Measurements from ENCODE around the gene ZNF813. TPM values are rescaled to one million over a fixed set of nuclear protein-coding genes. Genes with fewer than 3 reads are reported as not detected.
"Not testable (repeated sequence)": the region's sequence is repeated elsewhere in the genome, so short reads cannot be mapped to it uniquely, and the experiment has no call there.

ZNF813 gene
- total and polyA plus RNA-seq, 4 experiments from 2014 or later = 0.86 to 10.1 (median 7.6) TPM

GRCh38 chr19:53511933-53512374, 44.4 kb downstream of the ZNF813 start:
- H3K4me3 Mint-ChIP-seq = no peak overlapping the region
- H3K4me1 Mint-ChIP-seq = peaks cover 0 to 2% (median 1%) of the 10 kb centered on the region in 4 donors
- DNase-seq = peak in 4 of 5 donors; percentile 32 to 46 (median 42)
- no peaks in the 10 kb centered on the region for H3K4me1 ChIP-seq (ENCODE audit: insufficient read depth, low read length)
- peaks cover 0 to 18% (median 1%) of the 10 kb centered on the region in 8 donors for H3K9me3 Mint-ChIP-seq
- H3K36me3 Mint-ChIP-seq = no peaks in the 10 kb centered on the region
- H3K27ac Mint-ChIP-seq = no peak overlapping the region
- no peaks in the 10 kb centered on the region for H3K36me3 ChIP-seq (ENCODE audit: insufficient read depth, low read length)
- ChIA-PET POLR2A (ENCODE audit: partially characterized antibody) (no interaction called here), CTCF (ENCODE audit: partially characterized antibody) (interaction anchor here (0.5 to 0.9 kb wide), 2 partner anchors 9 to 87 kb away, joined by 3 to 8 read pairs; no protein-coding TSS in a partner anchor)
- no peak overlapping the region for H3K4me3 ChIP-seq (ENCODE audit: low read length in 2 of 2)
- no peak overlapping the region for H3K27ac ChIP-seq (ENCODE audit: low read depth, low read length)
- intact Hi-C loops (cut with micrococcal nuclease) = no loop called here
- H3K27me3 ChIP-seq (ENCODE audit: insufficient read depth, low read length) = no peaks in the 10 kb centered on the region
- H3K9me3 ChIP-seq (ENCODE audit: control insufficient read depth in 1 of 2, low read length in 2 of 2) = no peaks in the 10 kb centered on the region
- no peaks in the 10 kb centered on the region for H3K27me3 Mint-ChIP-seq

DNA sequence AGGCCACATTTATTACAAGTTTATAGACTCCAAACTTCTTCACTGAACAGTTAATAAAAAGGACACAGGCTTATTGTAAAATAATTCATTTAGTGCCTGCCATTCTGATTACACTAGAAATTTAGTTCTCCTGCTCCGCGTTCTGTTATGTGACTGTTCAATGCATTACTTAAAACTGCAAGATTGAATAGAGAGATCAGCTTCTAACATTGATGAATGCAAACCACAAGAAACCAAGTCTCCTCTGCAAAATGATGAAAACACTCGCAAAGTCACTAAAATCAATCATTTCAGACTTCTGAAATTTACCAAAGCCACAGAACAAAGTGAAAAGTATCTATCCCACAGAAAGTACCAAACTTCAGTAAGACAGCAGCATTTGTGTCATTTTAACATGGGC, 47.5 kb downstream of the ZNF813 start:
- H3K36me3 Mint-ChIP-seq; DNase-seq; H3K4me1 ChIP-seq (ENCODE audit: insufficient read depth, low read length); POLR2A ChIA-PET (ENCODE audit: partially characterized antibody); H3K36me3 ChIP-seq (ENCODE audit: insufficient read depth, low read length); H3K4me1 Mint-ChIP-seq; H3K27me3 Mint-ChIP-seq; H3K4me3 Mint-ChIP-seq; H3K27me3 ChIP-seq (ENCODE audit: insufficient read depth, low read length); intact Hi-C loops (cut with micrococcal nuclease); CTCF ChIA-PET (ENCODE audit: partially characterized antibody); H3K9me3 ChIP-seq (ENCODE audit: control insufficient read depth in 1 of 2, low read length in 2 of 2); H3K27ac ChIP-seq (ENCODE audit: low read depth, low read length); H3K27ac Mint-ChIP-seq; H3K4me3 ChIP-seq (ENCODE audit: low read length in 2 of 2): not testable (repeated sequence)
- H3K9me3 Mint-ChIP-seq = peaks cover 2 to 25% (median 12%) of the 10 kb centered on the region in 8 donors

DNA sequence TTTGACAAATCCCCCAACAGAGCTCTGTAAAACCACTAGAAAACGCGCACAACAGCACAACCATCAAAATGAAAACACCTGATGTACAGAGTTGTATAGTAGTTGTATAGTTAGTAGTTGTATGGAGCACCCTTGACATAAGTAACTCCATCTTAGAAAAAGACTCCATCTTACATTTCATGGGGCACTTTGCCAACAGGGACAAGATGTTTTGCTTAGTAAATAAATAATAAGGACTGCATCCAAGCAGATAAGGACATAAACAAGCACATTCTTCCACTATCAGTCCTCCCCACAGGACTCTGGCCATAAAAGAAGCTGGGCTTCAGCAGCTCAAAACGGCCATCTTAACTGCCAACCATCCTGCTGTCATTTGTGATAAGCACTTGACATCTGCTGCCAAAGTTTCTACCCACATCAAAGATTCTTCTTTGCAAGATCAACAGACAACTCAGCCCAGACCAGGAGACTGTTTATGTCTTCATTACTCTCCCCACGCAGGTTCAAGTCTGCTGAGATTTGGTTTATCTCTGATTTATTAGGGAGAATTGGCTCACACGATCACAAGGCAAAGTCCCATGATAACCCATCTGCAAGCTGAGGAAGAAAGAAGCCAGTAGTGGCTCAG, 49.7 kb downstream of the ZNF813 start:
- peaks cover 0 to 14% of the 10 kb centered on the region in 2 donors for H3K36me3 Mint-ChIP-seq
- H3K27me3 ChIP-seq (ENCODE audit: insufficient read depth, low read length) = no peaks in the 10 kb centered on the region
- peaks cover 15 to 18% (median 16%) of the 10 kb centered on the region in 4 donors for H3K4me1 Mint-ChIP-seq
- POLR2A ChIA-PET (ENCODE audit: partially characterized antibody) = interaction anchor here (0.6 kb wide), 1 partner anchor 38 kb away, joined by 3 read pairs; no protein-coding TSS in a partner anchor
- CTCF ChIA-PET (ENCODE audit: partially characterized antibody) = no interaction called here
- H3K27ac ChIP-seq (ENCODE audit: low read depth, low read length) = no peak overlapping the region
- peaks cover 2 to 40% (median 18%) of the 10 kb centered on the region in 8 donors for H3K9me3 Mint-ChIP-seq
- H3K27ac Mint-ChIP-seq = no peak overlapping the region
- H3K27me3 Mint-ChIP-seq = no peaks in the 10 kb centered on the region
- no peak for DNase-seq
- H3K4me1 ChIP-seq (ENCODE audit: insufficient read depth, low read length) = peaks cover 12% of the 10 kb centered on the region
- no peak overlapping the region for H3K4me3 Mint-ChIP-seq
- H3K9me3 ChIP-seq (ENCODE audit: control insufficient read depth in 1 of 2, low read length in 2 of 2) = no peaks in the 10 kb centered on the region
- H3K36me3 ChIP-seq (ENCODE audit: insufficient read depth, low read length) = no peaks in the 10 kb centered on the region
- intact Hi-C loops (cut with micrococcal nuclease) = no loop called here
- H3K4me3 ChIP-seq (ENCODE audit: low read length in 2 of 2) = no peak overlapping the region

- Mint-ChIP-seq H3K27me3 (no peaks in the 10 kb centered on the region), H3K4me3 (no peak overlapping the region), H3K27ac (no peak overlapping the region), H3K36me3 (peaks cover 5 to 18% of the 10 kb centered on the region in 2 donors), H3K9me3 (peaks cover 2 to 40% (median 18%) of the 10 kb centered on the region in 8 donors), H3K4me1 (peaks cover 15 to 21% (median 16%) of the 10 kb centered on the region in 4 donors)
- Histone ChIP-seq H3K4me1 (ENCODE audit: insufficient read depth, low read length) (peaks cover 12% of the 10 kb centered on the region), H3K27ac (ENCODE audit: low read depth, low read length) (no peak overlapping the region), H3K4me3 (ENCODE audit: low read length in 2 of 2) (no peak overlapping the region), H3K9me3 (ENCODE audit: control insufficient read depth in 1 of 2, low read length in 2 of 2) (no peaks in the 10 kb centered on the region), H3K36me3 (ENCODE audit: insufficient read depth, low read length) (no peaks in the 10 kb centered on the region), H3K27me3 (ENCODE audit: insufficient read depth, low read length) (no peaks in the 10 kb centered on the region)
- intact Hi-C loops (cut with micrococcal nuclease) = no loop called here
- POLR2A ChIA-PET (ENCODE audit: partially characterized antibody) = no interaction called here
- no peak for DNase-seq
- CTCF ChIA-PET (ENCODE audit: partially characterized antibody) = no interaction called here
Observed at GRCh38 chr19:53518121-53518520, 50.6 kb downstream of the ZNF813 start.

DNA sequence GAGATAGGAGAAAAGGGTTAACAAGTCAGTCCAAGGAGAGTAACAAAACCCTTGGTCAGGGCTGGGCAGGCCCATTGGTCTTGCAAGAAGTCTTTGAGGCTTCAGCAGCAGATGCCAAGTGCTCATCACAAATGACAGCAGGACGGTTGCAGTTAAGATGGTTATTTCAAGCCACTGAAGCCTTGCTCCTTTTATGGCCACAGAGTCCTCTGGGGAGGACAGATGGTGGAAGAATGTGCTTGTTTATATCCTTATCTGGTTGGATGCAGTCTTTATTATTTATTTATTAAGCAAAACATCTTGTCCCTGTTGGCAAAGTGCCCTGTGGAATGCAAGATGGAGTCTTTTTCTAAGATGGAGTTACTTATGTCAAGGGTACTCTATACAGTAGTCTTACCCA, 51.2 kb downstream of the ZNF813 start:
- Histone ChIP-seq H3K36me3 (ENCODE audit: insufficient read depth, low read length) (no peaks in the 10 kb centered on the region), H3K4me1 (ENCODE audit: insufficient read depth, low read length) (peaks cover 12% of the 10 kb centered on the region), H3K27me3 (ENCODE audit: insufficient read depth, low read length) (no peaks in the 10 kb centered on the region), H3K4me3 (ENCODE audit: low read length in 2 of 2) (no peak overlapping the region), H3K27ac (ENCODE audit: low read depth, low read length) (no peak overlapping the region), H3K9me3 (ENCODE audit: control insufficient read depth in 1 of 2, low read length in 2 of 2) (no peaks in the 10 kb centered on the region)
- intact Hi-C loops (cut with micrococcal nuclease) = no loop called here
- Mint-ChIP-seq H3K36me3 (peaks cover 8 to 20% of the 10 kb centered on the region in 2 donors), H3K4me3 (peak overlapping the region in 5 of 8 donors; percentile 1 to 79 (median 17)), H3K9me3 (peaks cover 2 to 43% (median 18%) of the 10 kb centered on the region in 8 donors), H3K27me3 (no peaks in the 10 kb centered on the region), H3K27ac (peak overlapping the region in 2 of 7 donors; percentile 22 to 46), H3K4me1 (peaks cover 15 to 21% (median 16%) of the 10 kb centered on the region in 4 donors)
- no peak for DNase-seq
- ChIA-PET POLR2A (ENCODE audit: partially characterized antibody) (no interaction called here), CTCF (ENCODE audit: partially characterized antibody) (no interaction called here)

DNA sequence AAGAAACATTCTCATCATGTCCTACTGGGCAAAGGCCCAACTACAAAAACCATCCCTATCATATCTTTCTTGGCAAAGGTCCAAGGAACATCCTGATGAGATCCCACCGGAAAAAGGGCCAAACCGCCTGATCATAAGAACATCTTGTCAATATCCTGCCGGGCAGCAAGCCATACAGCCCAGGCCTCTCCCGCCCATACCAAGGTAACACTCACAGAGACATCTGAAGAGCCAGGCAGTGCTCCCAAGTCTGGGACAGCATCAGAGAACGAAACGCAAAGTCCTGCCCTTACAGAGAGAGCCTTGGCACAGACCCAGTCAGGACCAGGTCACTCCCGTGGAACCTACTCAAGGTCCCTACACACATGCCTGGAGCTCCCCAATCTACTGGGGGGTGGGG, 51.9 kb downstream of the ZNF813 start:
- Mint-ChIP-seq H3K4me3 (peak overlapping the region; percentile 15 to 79 (median 39)), H3K27ac (peak overlapping the region in 2 of 7 donors; percentile 22 to 34), H3K4me1 (peaks cover 15 to 21% (median 16%) of the 10 kb centered on the region in 4 donors), H3K9me3 (peaks cover 2 to 45% (median 19%) of the 10 kb centered on the region in 8 donors), H3K36me3 (peaks cover 11 to 26% of the 10 kb centered on the region in 2 donors), H3K27me3 (no peaks in the 10 kb centered on the region)
- ChIA-PET POLR2A (ENCODE audit: partially characterized antibody) (interaction anchor here (2.3 kb wide), 1 partner anchor 18 kb away, joined by 25 read pairs; the partner anchor contains the start of gene ZNF331), CTCF (ENCODE audit: partially characterized antibody) (no interaction called here)
- DNase-seq = no peak
- intact Hi-C loops (cut with micrococcal nuclease) = no loop called here
- no peak overlapping the region for H3K27ac ChIP-seq (ENCODE audit: low read depth, low read length)
- no peaks in the 10 kb centered on the region for H3K27me3 ChIP-seq (ENCODE audit: insufficient read depth, low read length)
- no peaks in the 10 kb centered on the region for H3K36me3 ChIP-seq (ENCODE audit: insufficient read depth, low read length)
- peaks cover 12% of the 10 kb centered on the region for H3K4me1 ChIP-seq (ENCODE audit: insufficient read depth, low read length)
- no peaks in the 10 kb centered on the region for H3K9me3 ChIP-seq (ENCODE audit: control insufficient read depth in 1 of 2, low read length in 2 of 2)
- H3K4me3 ChIP-seq (ENCODE audit: low read length in 2 of 2) = no peak overlapping the region

GRCh38 chr19:53520163-53520546, 52.6 kb downstream of the ZNF813 start:
- peak overlapping the region; percentile 58 for H3K27ac ChIP-seq (ENCODE audit: low read depth, low read length)
- ChIA-PET POLR2A (ENCODE audit: partially characterized antibody) (interaction anchor here (1.0 to 2.3 kb wide), 11 partner anchors 11 to 1816 kb away, joined by 3 to 25 read pairs (median 3); partner anchors contain the start of genes PPP2R1A, ZNF331, ZNF432 and ZNF665), CTCF (ENCODE audit: partially characterized antibody) (interaction anchor here (1.2 kb wide), 1 partner anchor 8 kb away, joined by 3 read pairs; no protein-coding TSS in a partner anchor)
- H3K36me3 ChIP-seq (ENCODE audit: insufficient read depth, low read length) = no peaks in the 10 kb centered on the region
- intact Hi-C loops (cut with micrococcal nuclease) = loop anchor here (1.0 to 10.0 kb wide), 8 partner anchors 18 to 1513 kb away; partner anchors contain the start of genes PRPF31, TFPT, ZNF331 and ZNF615
- H3K9me3 ChIP-seq (ENCODE audit: control insufficient read depth in 1 of 2, low read length in 2 of 2) = no peaks in the 10 kb centered on the region
- DNase-seq = no peak
- Mint-ChIP-seq H3K4me3 (peak overlapping the region; percentile 90 to 100 (median 98)), H3K36me3 (peaks cover 14 to 28% of the 10 kb centered on the region in 2 donors), H3K27me3 (no peaks in the 10 kb centered on the region), H3K9me3 (peaks cover 2 to 42% (median 21%) of the 10 kb centered on the region in 8 donors), H3K27ac (peak overlapping the region; percentile 90 to 98 (median 93)), H3K4me1 (peaks cover 15 to 21% (median 16%) of the 10 kb centered on the region in 4 donors)
- no peaks in the 10 kb centered on the region for H3K27me3 ChIP-seq (ENCODE audit: insufficient read depth, low read length)
- H3K4me3 ChIP-seq (ENCODE audit: low read length in 2 of 2) = peak overlapping the region; percentile 53 to 79
- H3K4me1 ChIP-seq (ENCODE audit: insufficient read depth, low read length) = peaks cover 12% of the 10 kb centered on the region
